K562 (cell line): Measurements from ENCODE around the gene PDE8A. TPM values are rescaled to one million over a fixed set of nuclear protein-coding genes. Genes with fewer than 3 reads are reported as not detected.

Experiments used
- ATAC-seq: fragments of 200-7000 bp; cut with Tn5 transposase; 3 replicates; pipeline ENCODE4 v1.9.1; 2020; ENCODE audit warnings: moderate library complexity
- BruUV-seq: library from RNA; stranded (reverse); fragments of 400-500 nt; replicated peaks from 2 replicates; lab custom pipeline; 2021; lab: Mats Ljungman, UMichigan
- CTCF ChIA-PET: fragments of 300-600 bp; formaldehyde crosslinking; extraction: SDS; loops from one replicate; lab custom pipeline; 2021; ENCODE audit warnings: low intra/inter-chr PET ratio; lab: Yijun Ruan, JAX
- POLR2A ChIA-PET: fragments of 300-600, 350-650 bp; sonication (Branson Sonifier 250); formaldehyde crosslinking; extraction: SDS; loops from one replicate; lab custom pipeline; 2021; ENCODE audit warnings: antibody characterized with exemption, inconsistent platforms; lab: Yijun Ruan, JAX
- DNase-seq, 4 experiments: peaks; one replicate each; pipeline versions ENCODE4 v3.0.0 to v3.0.0-alpha.2; 2011 to 2018; ENCODE audit warnings: low spot score in 3 of 4, mixed read lengths in 3 of 4; ENCODE audit errors: extremely low read depth in 1 of 4
- FAIRE-seq: peaks from 2 replicates; lab custom pipeline; 2011; peaks lifted over from hg19 to GRCh38; lab: Jason Lieb, UNC
- H2AFZ ChIP-seq: 2 replicates; pipeline ENCODE4 v1.6.0; 2011; ENCODE audit warnings: low read depth, low read length, control low read depth, inconsistent platforms
- H3K27ac ChIP-seq: fragments of 200-600 bp; 3 replicates; pipeline ENCODE4 v1.8.0; 2011; ENCODE audit warnings: low read depth, mild to moderate bottlenecking, control low read depth, inconsistent platforms, low read length, moderate library complexity, mixed read lengths; ENCODE audit errors: extremely low read depth
- H3K27me3 ChIP-seq, 2 experiments: fragments of 300-600 bp in 1 of 2; 2 replicates in 1 of 2; 3 replicates in 1 of 2; pipeline versions ENCODE4 v1.6.0 to v1.8.0; 2011; ENCODE audit warnings: inconsistent platforms in 2 of 2, low read length in 2 of 2, mild to moderate bottlenecking in 1 of 2, mixed read lengths in 1 of 2, moderate library complexity in 1 of 2; ENCODE audit not compliant: control insufficient read depth in 2 of 2, insufficient read depth in 2 of 2
- H3K36me3 ChIP-seq: fragments of 300-600 bp; 3 replicates; pipeline ENCODE4 v1.8.0; 2011; ENCODE audit warnings: mild to moderate bottlenecking, low read length, inconsistent platforms; ENCODE audit not compliant: control insufficient read depth, insufficient read depth
- H3K4me1 ChIP-seq, 2 experiments: fragments of 200-600 bp in 1 of 2; replicated peaks in 1 of 2; 2 replicates in 1 of 2; 3 replicates in 1 of 2; pipeline versions ENCODE4 v1.5.1 to v1.8.0; 2011; ENCODE audit warnings: inconsistent platforms in 2 of 2, low read length in 2 of 2, mild to moderate bottlenecking in 1 of 2, mixed read lengths in 1 of 2, moderate library complexity in 1 of 2; ENCODE audit not compliant: control insufficient read depth in 2 of 2, insufficient read depth in 2 of 2
- H3K4me2 ChIP-seq: 2 replicates; pipeline ENCODE4 v1.6.1; 2011; ENCODE audit warnings: low read length, control low read depth, inconsistent platforms, mixed read lengths; ENCODE audit not compliant: insufficient read depth
- H3K4me3 ChIP-seq: fragments of 200-600 bp; sonication (generic), shearing (Covaris generic); 2 replicates; pipeline ENCODE4 v1.5.1; 2016; ENCODE audit warnings: control low read depth, inconsistent platforms
- H3K79me2 ChIP-seq: fragments of 200-600 bp; 3 replicates; pipeline ENCODE4 v1.8.0; 2011; ENCODE audit warnings: low read length, inconsistent platforms; ENCODE audit not compliant: control insufficient read depth, insufficient read depth
- H3K9ac ChIP-seq, 2 experiments: 2 replicates each; pipeline versions ENCODE4 v1.6.0 to v1.6.1; 2011; ENCODE audit warnings: low read depth in 2 of 2, low read length in 2 of 2, control low read depth in 1 of 2, inconsistent platforms in 1 of 2, mild to moderate bottlenecking in 1 of 2, mixed read lengths in 1 of 2; ENCODE audit not compliant: insufficient read depth in 1 of 2
- H3K9me1 ChIP-seq: one replicate; pipeline ENCODE4 v1.6.0; 2011; ENCODE audit warnings: inconsistent platforms, mild to moderate bottlenecking, low read length, moderate library complexity; ENCODE audit not compliant: control insufficient read depth, insufficient read depth
- H3K9me3 ChIP-seq: replicated peaks from 2 replicates; pipeline ENCODE4 v1.5.1; 2011; ENCODE audit warnings: low read depth, low read length, inconsistent platforms; ENCODE audit not compliant: control insufficient read depth, insufficient read depth
- H4K20me1 ChIP-seq: replicated peaks from 2 replicates; pipeline ENCODE4 v1.6.1; 2011; ENCODE audit warnings: low read length, inconsistent platforms, mixed read lengths; ENCODE audit not compliant: control insufficient read depth, insufficient read depth
- NFIX ChIP-seq: fragments of 250-450 bp; sonication (Bioruptor Pico); IDR thresholded peaks from 2 replicates; pipeline ENCODE4 v1.4.0; 2020; ENCODE audit warnings: low read depth, mild to moderate bottlenecking, moderate library complexity
- NR2C1 ChIP-seq, 2 experiments: fragments of 450-650 bp; IDR thresholded peaks; 2 replicates each; pipeline ENCODE4 v1.6.1; 2017; ENCODE audit warnings: mild to moderate bottlenecking in 2 of 2, antibody characterized with exemption in 1 of 2, inconsistent platforms in 1 of 2, missing compliant biosample characterization in 1 of 2, missing genetic modification characterization in 1 of 2
- NR2C2 ChIP-seq, 2 experiments: fragments of 200-800 bp in 1 of 2; sonication (Bioruptor generic) in 1 of 2; sonication (generic) in 1 of 2; formaldehyde crosslinking in 1 of 2; IDR thresholded peaks; 2 replicates each; pipeline versions ENCODE4 v1.6.1 to v1.8.0; 2016 to 2022; ENCODE audit warnings: mild to moderate bottlenecking in 1 of 2, missing compliant biosample characterization in 1 of 2, missing genetic modification characterization in 1 of 2, missing genetic modification reagents in 1 of 2
- NR2F6 ChIP-seq: fragments of 450-650 bp; formaldehyde crosslinking; IDR thresholded peaks from 2 replicates; pipeline ENCODE4 v1.4.0; 2020; ENCODE audit warnings: mild to moderate bottlenecking
- POLR3A ChIP-seq: IDR thresholded peaks from 2 replicates; pipeline ENCODE4 v1.6.1; 2011; ENCODE audit warnings: borderline replicate concordance, mild to moderate bottlenecking, moderate library complexity; ENCODE audit not compliant: insufficient read length, insufficient read depth; ENCODE audit errors: extremely low read depth
- RAD21 ChIP-seq, 2 experiments: fragments of 250-450 bp in 1 of 2; fragments of 450-650 bp in 1 of 2; sonication (Bioruptor Pico) in 1 of 2; formaldehyde crosslinking in 1 of 2; IDR thresholded peaks in 1 of 2; conservative IDR thresholded peaks in 1 of 2; 2 replicates each; pipeline versions ENCODE4 v1.4.0 to v1.8.0; 2020 to 2022; ENCODE audit warnings: mild to moderate bottlenecking in 2 of 2, moderate library complexity in 1 of 2
- USF1 ChIP-seq: sonication (generic); formaldehyde crosslinking; IDR thresholded peaks from 2 replicates; pipeline ENCODE4 v1.9.0; 2022; ENCODE audit warnings: mild to moderate bottlenecking, missing genetic modification reagents
- ZBTB11 ChIP-seq, 3 experiments: fragments of 200-800 bp in 1 of 3; fragments of 250-450 bp in 1 of 3; fragments of 450-650 bp in 1 of 3; sonication (Bioruptor Pico) in 1 of 3; sonication (Bioruptor generic) in 1 of 3; formaldehyde crosslinking in 1 of 3; IDR thresholded peaks; 2 replicates each; pipeline versions ENCODE4 v1.6.1 to v1.8.0; 2016 to 2022; ENCODE audit warnings: mild to moderate bottlenecking in 2 of 3, missing genetic modification characterization in 2 of 3, missing compliant biosample characterization in 1 of 3, moderate library complexity in 1 of 3
- ZNF263 ChIP-seq: sonication (generic); formaldehyde crosslinking; IDR thresholded peaks from 2 replicates; pipeline ENCODE4 v1.8.0; 2022; ENCODE audit warnings: mild to moderate bottlenecking, missing genetic modification reagents, borderline replicate concordance
- WGBS: fragments of 100-300 bp; shearing (Covaris generic); methylation state at CpG from one replicate; pipeline ENCODE4 v1.1.6; 2016; ENCODE audit warnings: low coverage, mixed read lengths; ENCODE audit not compliant: insufficient coverage; ENCODE audit errors: missing lambda C conversion rate; 5-methylcytosine and 5-hydroxymethylcytosine counted together
- in situ Hi-C: fragments of 300-500 bp; cut with MboI; formaldehyde crosslinking; loops from 4 replicates; pipeline ENCODE4 v1.15.0; 2018; ENCODE audit warnings: inconsistent platforms, mixed read lengths
- intact Hi-C: fragments of 100-400 bp; cut with micrococcal nuclease; formaldehyde crosslinking; loops from 2 replicates; pipeline ENCODE4 v1.14.2; 2022
- polyA plus RNA-seq, 8 experiments: library from polyadenylated mRNA; depleted of rRNA in 4 of 8; stranded (reverse) in 5 of 8; unstranded in 3 of 8; fragments of >200 nt; fragmentation: Nextera tagmentation in 2 of 8; fragmentation: Illumina TruSeq in 1 of 8; extraction: Ambion mirVana in 2 of 8; extraction: Trizol in 1 of 8; gene quantifications; 2 replicates each; pipeline versions ENCODE4 v1.2.1 to v1.2.3, GENCODE V29; 2011 to 2014; ENCODE audit warnings: inconsistent platforms in 1 of 8, missing spikeins in 1 of 8
- total RNA-seq, 7 experiments: library from RNA; depleted of rRNA in 6 of 7; stranded (reverse); fragments of >200 nt in 6 of 7; fragmentation: Illumina TruSeq in 2 of 7; extraction: Trizol in 2 of 7; gene quantifications; 2 replicates each; pipeline versions ENCODE4 v1.2.1 to v1.2.3, GENCODE V29; 2011 to 2021; ENCODE audit warnings: low replicate concordance in 1 of 7
- TF ChIP-seq, protein P1 (sequence below): fragments of 250-450 bp; sonication (Bioruptor Pico); IDR thresholded peaks from 2 replicates; pipeline ENCODE4 v1.5.0; 2021; ENCODE audit warnings: mild to moderate bottlenecking, borderline replicate concordance

Gene PDE8A
- total and polyA plus RNA-seq, 9 of the 15 experiments (the other 6 are each of a cell fraction or from before 2014, with no cell fraction given), result 5.9 to 40.3 (median 19.8) TPM

DNA sequence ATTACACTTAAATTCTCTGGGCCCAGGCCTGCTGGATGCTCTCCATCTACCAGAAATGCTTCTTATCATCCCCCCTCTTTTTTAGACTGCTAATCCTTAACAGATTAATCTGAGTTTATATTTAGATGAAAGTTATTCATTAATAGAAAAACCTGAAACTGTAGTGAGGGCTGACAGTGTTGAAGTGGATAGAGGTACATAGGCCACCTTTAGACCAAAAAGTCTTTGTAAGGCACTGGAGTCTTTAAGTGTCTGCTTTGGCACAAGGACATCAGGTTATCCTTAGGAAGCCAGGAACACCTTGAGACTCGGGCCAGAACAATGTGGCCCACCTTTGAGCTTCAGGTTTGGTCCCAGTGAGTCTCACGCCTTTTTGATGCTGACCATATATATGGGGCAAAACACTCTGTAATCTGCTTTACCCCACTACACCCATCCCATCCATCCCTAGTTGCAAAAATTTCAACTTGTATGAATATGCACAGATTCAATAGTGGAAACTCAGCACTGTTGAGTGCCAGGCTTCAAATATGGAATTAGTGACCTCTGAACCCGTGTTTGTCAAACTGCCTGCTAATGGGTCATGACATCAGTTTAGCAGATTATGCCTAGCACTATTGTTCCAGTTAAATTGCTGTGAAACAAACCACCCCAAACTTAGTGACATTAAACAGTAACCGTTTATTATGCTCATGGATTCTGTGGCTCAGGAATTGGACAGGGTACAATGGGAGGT is 44.0 kb downstream of the PDE8A start:
- Histone ChIP-seq H3K9me3 (no peaks in the 10 kb centered on the region), H3K4me2 (no peak overlapping the region), H4K20me1 (peaks cover 22% of the 10 kb centered on the region), H3K27ac (no peak overlapping the region), H3K9me1 (no peaks in the 10 kb centered on the region), H3K79me2 (peaks cover 88% of the 10 kb centered on the region), H3K36me3 (no peaks in the 10 kb centered on the region), H2AFZ (no peak overlapping the region), H3K4me1 (peaks cover 20 to 34% of the 10 kb centered on the region in 2 experiments; a peak in 4 of 5 replicates), H3K4me3 (no peak overlapping the region), H3K9ac (no peak overlapping the region), H3K27me3 (no peaks in the 10 kb centered on the region)
- no TSS peak for BruUV-seq
- no peak for ATAC-seq
- no peak for FAIRE-seq
- CTCF ChIA-PET, result no interaction called here
- WGBS, result 55% methylated on average over 4 of the region's 4 CpGs
- intact Hi-C loops, result no loop called here
- DNase-seq, result no peak
- TF ChIP-seq ZBTB11 (CRISPR knock-in tag; IDR thresholded peaks at IDR 0.05) (no peak), NFIX (no peak), RAD21 (CRISPR knock-in tag; conservative IDR thresholded peaks at IDR 0.05 in 1 of 2, IDR thresholded peaks at IDR 0.05 in 1 of 2) (no peak), NR2F6 (CRISPR knock-in tag) (no peak), ZNF263 (CRISPR knock-in tag) (no peak), NR2C1 (IDR thresholded peaks at IDR 0.05) (no peak), NR2C1 (tag; IDR thresholded peaks at IDR 0.05) (peak; percentile 23; the same call in 1 of the 2 replicates), USF1 (CRISPR knock-in tag) (no peak), NR2C2 (CRISPR knock-in tag; IDR thresholded peaks at IDR 0.05) (no peak), NR2C2 (tag; IDR thresholded peaks at IDR 0.05) (peak; percentile 33; the same call in 1 of the 2 replicates), POLR3A (no peak)
- TF ChIP-seq, protein P1, sequence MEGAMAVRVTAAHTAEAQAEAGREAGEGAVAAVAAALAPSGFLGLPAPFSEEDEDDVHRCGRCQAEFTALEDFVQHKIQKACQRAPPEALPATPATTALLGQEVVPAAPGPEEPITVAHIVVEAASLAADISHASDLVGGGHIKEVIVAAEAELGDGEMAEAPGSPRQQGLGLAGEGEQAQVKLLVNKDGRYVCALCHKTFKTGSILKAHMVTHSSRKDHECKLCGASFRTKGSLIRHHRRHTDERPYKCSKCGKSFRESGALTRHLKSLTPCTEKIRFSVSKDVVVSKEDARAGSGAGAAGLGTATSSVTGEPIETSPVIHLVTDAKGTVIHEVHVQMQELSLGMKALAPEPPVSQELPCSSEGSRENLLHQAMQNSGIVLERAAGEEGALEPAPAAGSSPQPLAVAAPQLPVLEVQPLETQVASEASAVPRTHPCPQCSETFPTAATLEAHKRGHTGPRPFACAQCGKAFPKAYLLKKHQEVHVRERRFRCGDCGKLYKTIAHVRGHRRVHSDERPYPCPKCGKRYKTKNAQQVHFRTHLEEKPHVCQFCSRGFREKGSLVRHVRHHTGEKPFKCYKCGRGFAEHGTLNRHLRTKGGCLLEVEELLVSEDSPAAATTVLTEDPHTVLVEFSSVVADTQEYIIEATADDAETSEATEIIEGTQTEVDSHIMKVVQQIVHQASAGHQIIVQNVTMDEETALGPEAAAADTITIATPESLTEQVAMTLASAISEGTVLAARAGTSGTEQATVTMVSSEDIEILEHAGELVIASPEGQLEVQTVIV (CRISPR knock-in tag), result no peak
- in situ Hi-C loops, result no loop called here
- POLR2A ChIA-PET, result no interaction called here
